GM13977 (cell line): Measurements from ENCODE around the gene KCNA2.

ENCODE experiments used
- DNase-seq: peaks from one replicate; pipeline ENCODE4 v3.0.0; 2012; ENCODE audit warnings: low spot score
- CTCF ChIP-seq: IDR thresholded peaks from 2 replicates; pipeline ENCODE4 v1.5.1; 2012; ENCODE audit warnings: mild to moderate bottlenecking, control low read depth; ENCODE audit not compliant: insufficient read depth; ENCODE audit errors: extremely low read depth, missing control alignments
- in situ Hi-C: fragments of 300-500 bp; cut with MboI; formaldehyde crosslinking; loops from one replicate; pipeline ENCODE4 v1.12.0; 2022; ENCODE audit warnings: low sequenced_read_pairs, low pct_unique_long_range_greater_than_20kb, mixed read lengths, inconsistent platforms; ENCODE audit not compliant: unreplicated experiment

Gene KCNA2

DNA sequence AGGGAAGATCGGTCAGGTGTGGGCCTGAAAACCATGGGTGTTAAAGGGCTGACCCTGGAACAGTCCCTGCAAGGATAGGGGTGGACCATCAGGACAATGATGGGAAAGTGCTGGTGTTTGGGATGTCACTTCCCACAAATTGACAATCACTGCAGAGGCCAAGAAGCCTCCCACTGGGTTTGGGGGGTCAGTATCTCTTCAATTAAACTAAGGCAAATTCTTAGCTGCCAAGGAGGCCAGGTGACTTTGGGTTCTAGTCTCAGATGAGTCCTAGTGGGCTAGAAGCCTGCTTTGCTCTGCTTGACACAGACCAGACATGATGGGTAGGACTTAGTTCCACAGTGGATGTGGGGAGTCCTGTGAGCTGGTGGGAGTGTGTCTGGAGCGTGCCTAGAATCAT, 29.3 kb upstream of the KCNA2 start:
- DNase-seq: no peak
- in situ Hi-C loops: no loop called here
- no peak for TF ChIP-seq CTCF

DNA sequence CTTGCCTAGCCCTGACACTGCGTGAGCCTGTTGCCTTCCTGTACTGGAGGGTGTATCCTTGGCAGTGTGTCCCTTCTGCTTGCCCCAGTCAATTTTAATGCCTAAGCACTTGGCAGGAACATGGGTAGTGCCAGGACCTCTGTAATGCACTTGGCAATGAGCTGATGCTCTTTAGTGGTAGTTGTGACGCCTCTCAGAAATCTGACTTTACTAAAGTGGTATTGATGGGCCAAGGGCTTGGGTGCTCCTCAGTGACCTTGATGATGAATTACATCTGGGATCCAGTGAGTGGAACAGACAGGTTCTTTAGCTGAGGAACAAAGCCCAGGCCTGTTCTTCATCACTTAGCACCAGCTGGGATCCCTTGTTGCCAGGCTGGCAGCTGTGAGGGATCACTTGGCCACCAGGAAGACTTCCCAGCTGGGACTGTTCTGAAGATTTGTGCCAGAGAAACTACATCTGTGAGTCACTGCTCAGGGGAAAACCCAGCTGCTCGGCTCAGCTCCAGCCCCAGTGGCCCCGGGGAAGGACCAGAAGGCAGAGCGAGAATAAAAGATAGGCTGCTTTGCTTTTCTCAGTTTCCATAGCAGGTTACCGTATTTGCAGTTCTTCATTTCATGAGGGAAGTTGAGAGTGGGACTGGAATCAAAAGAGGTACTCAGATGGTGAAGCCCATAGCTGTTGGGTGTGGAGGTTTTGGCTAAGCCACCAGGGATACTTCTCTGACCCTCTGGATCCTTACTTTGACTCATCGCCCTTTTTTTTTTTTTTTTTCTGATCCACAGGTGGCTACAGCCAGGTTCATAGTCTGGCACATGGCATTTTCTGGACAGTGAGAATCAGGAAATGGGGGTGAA, 28.5 kb upstream of the KCNA2 start:
- in situ Hi-C loops: no loop called here
- peak; percentile 71 for DNase-seq
- no peak for TF ChIP-seq CTCF

DNA sequence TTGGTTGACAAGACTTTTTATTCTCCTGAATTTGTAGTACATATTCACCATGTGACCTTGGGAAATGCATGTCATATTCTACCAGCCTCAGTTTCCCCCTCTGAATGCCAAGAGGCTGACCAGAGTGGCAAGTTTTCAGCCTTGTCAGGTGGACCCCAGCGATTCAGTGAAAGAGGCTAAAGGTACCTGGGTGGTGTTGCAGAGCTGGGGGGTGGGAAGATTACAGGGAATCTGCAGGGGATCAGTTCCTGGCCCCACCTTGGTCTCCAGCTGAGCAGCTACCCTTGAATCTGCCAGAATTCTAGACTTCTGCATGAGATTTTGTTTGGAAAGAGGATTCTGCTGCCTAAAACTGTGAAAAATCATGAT, 27.9 kb upstream of the KCNA2 start:
- in situ Hi-C loops: no loop called here
- TF ChIP-seq CTCF: no peak
- no peak for DNase-seq

GRCh38 chr1:110633646-110634030, 27.5 kb upstream of the KCNA2 start:
- DNase-seq: no peak
- no peak for TF ChIP-seq CTCF
- in situ Hi-C loops: no loop called here

- DNase-seq: no peak
- no peak for TF ChIP-seq CTCF
- in situ Hi-C loops: no loop called here
Measured at GRCh38 chr1:110631836-110632620, 25.9 kb upstream of the KCNA2 start.

DNA sequence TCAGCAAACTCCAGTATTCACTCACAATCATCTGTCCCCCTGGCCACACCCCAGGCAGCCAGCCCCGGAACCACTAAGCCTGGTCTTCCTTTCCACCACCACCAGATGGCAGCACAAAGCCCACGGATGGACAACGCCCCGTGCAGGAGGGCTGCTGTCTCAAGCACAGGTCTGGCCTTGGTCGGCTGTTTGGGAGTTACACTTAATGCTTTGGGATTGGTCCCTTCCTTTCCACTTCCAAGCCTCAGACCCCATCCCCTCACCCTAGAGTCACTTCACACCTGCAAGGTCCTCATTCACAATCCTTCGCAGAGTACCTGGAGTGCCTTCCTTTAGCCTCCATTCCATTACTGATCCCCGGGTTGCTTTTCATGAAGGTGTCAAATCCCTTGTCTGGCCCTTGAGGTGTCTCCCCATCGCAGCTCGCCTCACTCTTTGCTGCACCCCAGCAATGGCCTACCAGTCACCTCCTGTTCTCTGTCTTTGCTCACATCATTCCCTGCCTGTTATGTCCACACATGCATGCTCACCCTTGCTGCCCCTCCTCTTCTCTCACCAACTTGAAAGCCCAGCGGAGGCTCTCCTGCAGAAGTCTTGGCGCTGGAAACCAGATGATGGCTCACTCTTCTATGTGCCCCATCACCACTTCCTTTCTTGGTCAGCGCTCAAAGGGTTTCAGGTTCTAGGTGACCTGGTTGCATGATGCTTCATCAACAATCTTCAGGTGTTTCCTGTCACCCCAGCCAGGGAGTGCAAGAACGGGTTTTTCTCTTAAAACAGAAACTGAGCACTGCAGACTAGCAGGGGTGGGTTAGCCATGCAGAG, 24.9 kb upstream of the KCNA2 start:
- peak; percentile 55 for DNase-seq
- in situ Hi-C loops: no loop called here

More for the DNA sequence above, 24.9 kb upstream of the KCNA2 start:
- peak; percentile 84 for TF ChIP-seq CTCF
